HG02970 (cell line): ENCODE results near the gene CDK5RAP2.

Experiments used
- ATAC-seq: cut with Tn5 transposase; IDR thresholded peaks from one replicate; pipeline ENCODE4 v1.9.1; 2021; ENCODE audit warnings: mild to moderate bottlenecking, moderate library complexity, moderate number of reproducible peaks; ENCODE audit not compliant: unreplicated experiment, low FRiP score

The CDK5RAP2 gene

DNA sequence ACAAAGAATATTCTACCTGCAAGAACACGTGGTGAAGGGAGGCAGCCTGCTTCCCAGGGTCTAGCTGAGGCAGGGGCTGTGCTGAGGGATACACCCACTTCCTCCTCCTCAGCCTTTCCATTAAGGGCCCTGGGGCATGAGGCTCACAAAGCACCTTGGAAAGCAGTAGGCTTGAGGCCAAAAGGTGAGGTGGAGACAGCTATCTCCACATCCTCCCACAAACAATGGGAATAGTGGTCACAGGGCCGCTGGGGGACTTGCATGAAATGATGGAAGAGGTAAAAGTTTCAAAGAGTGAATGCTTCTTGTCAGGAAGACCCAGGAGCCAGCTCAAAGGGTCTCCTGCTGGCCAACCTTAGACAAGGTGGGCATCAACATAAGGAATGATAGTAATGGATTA is 207.9 kb downstream of the CDK5RAP2 start:
- ATAC-seq = no peak

DNA sequence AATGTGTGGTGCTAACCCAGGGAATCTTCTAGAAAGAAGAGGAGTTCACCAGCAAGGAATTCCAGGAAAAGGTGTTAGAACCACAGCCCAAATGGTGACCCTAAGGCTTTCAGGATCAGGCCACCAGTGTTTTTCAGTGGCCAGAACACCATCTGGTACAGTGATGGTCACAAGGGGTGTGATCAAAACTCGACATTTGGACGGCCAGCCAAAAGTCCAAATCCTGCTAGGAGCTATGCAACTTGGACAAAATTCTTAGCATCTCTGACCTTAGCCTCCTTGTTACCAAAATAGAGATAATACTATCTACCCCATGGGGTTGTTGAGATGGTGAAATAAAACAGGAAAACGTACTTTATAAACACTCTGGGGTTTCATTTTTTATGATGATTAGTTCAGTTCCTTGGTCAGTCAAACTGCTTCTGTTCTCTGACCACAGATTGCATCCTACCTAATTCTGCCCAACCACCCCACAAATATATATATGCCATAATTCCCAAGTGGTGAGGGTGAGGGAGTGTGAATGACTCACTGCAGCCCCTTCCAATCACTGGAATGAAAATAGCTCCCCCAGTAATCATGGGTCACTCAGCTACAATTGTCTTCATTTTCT is 210.3 kb downstream of the CDK5RAP2 start:
- no peak for ATAC-seq

GRCh38 chr9:120368799-120369198 is 211.2 kb downstream of the CDK5RAP2 start:
- no peak for ATAC-seq

- no peak for ATAC-seq
Observed at GRCh38 chr9:120366644-120367019, 213.3 kb downstream of the CDK5RAP2 start.

DNA sequence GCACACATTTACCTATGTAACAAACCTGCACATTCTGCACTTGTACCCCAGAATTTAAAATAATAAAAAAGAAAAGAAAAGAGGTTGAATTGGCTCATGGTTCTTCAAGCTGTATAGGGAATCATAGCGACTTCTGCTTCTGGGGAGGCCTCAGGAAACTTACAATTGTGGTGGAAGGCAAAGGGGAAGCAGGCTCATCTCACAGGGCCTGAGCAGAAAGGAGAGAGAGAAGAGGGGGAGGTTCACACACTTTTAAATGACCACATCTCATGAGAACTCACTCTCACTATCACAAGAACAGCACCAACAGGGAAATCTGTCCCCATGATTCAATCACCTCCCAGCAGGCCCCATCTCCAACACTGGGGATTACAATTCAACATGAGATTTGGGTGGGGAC is 214.6 kb downstream of the CDK5RAP2 start:
- no peak for ATAC-seq

DNA sequence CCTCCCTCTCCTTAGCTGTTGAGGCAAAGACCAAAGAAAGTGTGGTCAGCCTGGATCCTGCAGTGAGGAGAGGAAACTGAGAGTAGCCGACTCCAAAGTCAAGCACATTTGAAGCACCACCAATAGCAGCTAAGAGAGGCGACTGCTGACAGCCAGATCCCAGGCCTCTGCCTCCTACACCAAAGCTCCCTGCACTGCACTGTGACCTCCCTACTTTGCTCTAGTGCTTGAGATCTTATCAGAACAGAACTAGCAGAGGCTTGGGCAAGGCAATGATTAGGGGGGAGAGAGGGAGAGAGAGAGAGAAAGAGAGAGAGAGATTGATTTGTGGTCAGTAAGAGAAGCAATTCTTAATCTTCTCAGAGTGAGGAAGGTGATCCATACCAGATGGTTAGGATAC is 216.3 kb downstream of the CDK5RAP2 start:
- no peak for ATAC-seq

DNA sequence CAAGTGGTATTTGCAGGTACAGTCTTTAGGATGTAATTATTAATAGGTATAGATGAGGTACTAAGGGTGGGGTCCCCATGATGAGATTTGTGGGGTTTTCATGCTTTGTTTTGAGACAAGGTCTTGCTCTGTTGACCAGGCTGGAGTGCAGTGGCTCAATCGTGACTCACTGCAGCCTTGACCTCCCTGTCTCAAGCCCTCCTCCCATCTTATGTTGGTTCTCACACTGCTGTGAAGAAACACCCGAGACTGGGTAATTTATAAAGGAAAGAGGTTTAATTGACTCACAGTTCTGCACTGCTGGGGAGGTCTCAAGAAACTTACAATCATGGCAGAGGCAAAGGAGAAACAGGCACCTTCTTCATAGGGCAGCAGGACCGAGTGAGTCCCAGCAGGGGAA is 217.5 kb downstream of the CDK5RAP2 start:
- no peak for ATAC-seq

- ATAC-seq = no peak
Observed at GRCh38 chr9:120361551-120361950, 218.4 kb downstream of the CDK5RAP2 start.

DNA sequence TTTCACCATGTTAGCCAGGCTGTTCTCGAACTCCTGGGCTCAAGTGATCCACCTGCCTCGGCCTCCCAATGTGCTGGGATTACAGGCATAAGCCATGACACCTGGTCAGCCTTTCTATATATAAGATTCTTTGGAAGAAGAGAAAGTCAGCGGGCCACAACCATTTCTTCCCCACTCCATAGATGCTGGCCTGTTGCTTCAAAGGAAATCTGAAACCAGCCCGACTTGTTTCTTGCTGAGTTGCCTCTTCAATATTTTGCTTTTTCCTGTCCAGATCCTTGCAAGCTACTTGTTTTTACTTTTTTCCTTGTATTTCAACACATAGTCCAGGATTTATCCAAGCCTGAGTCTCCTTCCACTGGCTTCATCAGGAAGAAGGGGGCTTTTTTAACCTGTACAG is 219.5 kb downstream of the CDK5RAP2 start:
- no peak for ATAC-seq

- ATAC-seq = no peak
Observed at GRCh38 chr9:120360046-120360445, 219.9 kb downstream of the CDK5RAP2 start.

DNA sequence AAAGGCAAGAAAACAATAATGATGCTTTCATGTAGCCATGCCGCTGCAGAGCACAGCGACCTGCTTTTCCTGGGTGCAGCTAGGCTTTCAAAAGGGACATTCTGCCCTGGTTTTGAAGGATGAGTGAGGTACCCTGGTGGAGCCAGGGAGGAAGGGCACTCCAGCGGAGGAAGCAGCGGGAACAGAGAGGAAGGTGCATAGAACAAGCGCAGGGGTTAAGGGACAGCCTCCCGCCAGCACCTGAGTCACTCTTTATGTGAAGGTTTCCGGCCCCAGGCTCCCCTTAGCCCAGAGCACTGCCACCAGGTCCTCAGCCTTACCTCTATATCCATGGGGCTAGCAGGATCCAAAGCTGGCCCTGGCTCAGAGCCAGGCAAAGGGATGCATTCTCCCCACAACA is 221.1 kb downstream of the CDK5RAP2 start:
- no peak for ATAC-seq

DNA sequence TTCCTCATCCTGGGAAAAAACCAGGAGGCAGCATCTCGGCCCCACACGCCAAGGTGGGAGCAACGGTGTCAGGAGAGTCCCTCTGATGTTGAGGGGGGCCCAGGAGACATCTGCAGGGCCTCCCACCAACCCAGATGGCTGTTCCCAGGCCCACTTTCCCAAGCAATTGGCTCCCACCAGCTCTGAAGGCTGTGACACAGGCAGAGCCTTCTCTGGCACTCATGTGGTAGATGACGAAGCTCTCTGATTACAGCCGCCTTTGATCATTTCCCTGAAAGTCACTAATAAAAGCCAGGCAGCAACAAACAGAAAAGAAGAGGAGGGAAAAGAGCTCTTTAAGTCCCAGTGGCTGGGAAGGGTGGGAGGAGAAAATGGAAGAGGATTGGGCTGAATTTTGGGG is 226.5 kb downstream of the CDK5RAP2 start:
- no peak for ATAC-seq

DNA sequence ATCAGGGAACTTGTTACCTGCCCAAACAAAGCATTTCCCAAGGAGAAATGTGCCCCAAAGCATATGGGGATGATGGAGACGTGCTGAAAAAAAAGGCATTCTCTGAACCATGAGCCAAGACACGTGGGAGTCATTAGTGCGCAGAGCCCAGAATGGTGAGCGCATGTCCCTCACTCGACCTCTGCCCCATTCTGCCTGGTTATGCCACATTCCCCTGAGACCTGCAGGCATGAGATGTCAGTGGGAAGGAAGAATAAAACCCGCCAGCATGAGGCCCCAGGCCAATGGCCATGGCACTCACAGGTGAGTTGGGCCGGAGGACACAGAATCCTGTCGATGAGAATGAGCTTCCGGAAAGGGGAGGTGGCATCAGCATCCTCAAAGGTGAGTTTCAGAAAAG is 228.9 kb downstream of the CDK5RAP2 start:
- no peak for ATAC-seq

- ATAC-seq = no peak
Observed at GRCh38 chr9:120350596-120350995, 229.4 kb downstream of the CDK5RAP2 start.

DNA sequence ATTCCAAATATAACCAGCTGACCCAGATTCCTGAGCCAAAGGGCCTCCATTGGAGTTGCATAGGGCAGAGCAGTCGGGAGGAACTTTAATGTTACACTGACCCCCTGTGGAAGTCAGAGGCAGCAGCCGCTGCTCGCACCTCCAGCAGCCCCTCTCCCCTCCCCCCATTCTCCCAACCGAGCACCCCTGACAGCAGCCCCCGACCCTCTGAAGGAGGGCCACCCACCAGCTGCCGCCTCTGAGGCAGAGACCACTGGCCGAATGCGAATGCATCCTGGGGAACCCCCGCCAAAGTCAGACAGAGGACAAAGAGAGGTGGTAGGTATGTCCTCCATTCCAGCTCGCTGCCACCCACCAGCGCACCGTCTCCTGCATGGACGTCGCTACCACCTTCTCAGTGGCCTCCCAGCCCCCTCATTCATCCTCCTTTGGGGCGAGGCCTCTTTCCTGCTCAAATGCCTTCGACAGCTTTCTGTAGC is 231.0 kb downstream of the CDK5RAP2 start:
- no peak for ATAC-seq

DNA sequence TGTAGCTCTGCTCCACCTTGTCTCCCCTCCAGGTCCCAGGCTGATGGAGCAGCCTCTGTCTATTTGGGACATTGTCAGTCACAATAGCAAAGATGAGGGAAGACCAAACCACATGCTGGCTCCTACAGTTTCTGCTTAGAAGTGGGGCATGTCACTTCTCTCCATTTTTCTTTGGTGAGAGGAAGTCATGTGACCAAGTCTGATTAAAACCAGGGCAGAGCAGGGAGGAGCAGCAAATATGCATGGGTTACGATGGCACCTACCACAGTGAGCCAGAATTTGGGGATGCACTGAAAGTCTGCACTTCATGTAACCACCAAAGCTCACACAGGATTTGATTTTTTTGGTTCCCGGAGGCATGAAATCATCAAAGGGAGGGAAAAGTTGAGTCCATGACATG is 234.6 kb downstream of the CDK5RAP2 start:
- ATAC-seq = no peak

GRCh38 chr9:120344230-120344629 is 235.7 kb downstream of the CDK5RAP2 start:
- no peak for ATAC-seq

DNA sequence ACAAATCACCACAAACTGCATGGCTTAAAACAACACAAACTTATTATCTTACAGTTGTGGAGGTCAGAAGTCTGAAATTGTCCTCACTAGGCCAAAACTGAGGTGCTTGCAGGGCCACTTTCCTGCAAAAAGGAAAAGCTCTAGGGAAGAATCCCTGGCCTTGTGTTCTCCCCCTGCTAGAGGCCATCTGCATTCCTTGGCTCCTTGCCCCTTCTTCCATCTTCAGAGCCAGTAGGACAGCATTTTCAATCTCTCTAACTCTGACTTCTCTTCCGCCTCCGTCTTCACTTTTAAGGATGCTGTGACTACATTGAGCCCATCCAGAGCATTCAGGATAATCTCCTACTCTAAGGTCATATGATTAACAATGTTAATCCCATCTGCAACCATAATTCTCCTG is 236.6 kb downstream of the CDK5RAP2 start:
- ATAC-seq = no peak
